Panc1 (cell line): ENCODE results near the gene MAN2A2.
"Not testable (repeated sequence)": the region's sequence is repeated elsewhere in the genome, so short reads cannot be mapped to it uniquely, and the experiment has no call there.

Experiments
- POLR2AphosphoS5 ChIP-seq: IDR thresholded peaks from 2 replicates; pipeline ENCODE4 v1.6.1; 2012; ENCODE audit warnings: mild to moderate bottlenecking, low read depth, low read length, moderate library complexity
- TF ChIP-seq, protein P1 (sequence below): fragments of 450-650 bp; IDR thresholded peaks from 2 replicates; pipeline ENCODE4 v1.5.1; 2017; ENCODE audit warnings: mild to moderate bottlenecking

DNA sequence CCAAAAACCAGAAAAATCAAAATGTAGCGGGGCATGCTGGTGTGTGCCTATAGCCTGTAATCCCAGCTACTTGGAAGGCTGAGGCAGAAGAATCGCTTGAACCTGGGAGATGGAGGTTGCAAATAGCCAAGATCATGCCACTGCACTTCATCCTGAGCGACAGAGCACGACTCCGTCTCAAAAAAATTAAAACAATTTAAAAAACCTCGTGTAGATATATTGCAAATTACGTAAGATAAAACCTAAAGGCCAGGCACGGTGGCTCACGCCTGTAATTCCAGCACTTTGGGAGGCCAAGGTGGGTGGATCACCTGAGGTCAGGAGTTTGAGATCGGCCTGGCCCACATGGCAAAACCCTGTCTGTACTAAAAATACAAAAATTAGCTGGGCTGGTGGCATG lies 23.7 kb downstream of the MAN2A2 start:
- TF ChIP-seq, protein P1, sequence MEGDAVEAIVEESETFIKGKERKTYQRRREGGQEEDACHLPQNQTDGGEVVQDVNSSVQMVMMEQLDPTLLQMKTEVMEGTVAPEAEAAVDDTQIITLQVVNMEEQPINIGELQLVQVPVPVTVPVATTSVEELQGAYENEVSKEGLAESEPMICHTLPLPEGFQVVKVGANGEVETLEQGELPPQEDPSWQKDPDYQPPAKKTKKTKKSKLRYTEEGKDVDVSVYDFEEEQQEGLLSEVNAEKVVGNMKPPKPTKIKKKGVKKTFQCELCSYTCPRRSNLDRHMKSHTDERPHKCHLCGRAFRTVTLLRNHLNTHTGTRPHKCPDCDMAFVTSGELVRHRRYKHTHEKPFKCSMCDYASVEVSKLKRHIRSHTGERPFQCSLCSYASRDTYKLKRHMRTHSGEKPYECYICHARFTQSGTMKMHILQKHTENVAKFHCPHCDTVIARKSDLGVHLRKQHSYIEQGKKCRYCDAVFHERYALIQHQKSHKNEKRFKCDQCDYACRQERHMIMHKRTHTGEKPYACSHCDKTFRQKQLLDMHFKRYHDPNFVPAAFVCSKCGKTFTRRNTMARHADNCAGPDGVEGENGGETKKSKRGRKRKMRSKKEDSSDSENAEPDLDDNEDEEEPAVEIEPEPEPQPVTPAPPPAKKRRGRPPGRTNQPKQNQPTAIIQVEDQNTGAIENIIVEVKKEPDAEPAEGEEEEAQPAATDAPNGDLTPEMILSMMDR: not testable (repeated sequence)
- not testable (repeated sequence) for TF ChIP-seq POLR2AphosphoS5
